K562 treated with DMSO at 1 percent for 48 hours (cell line): ENCODE measurements around the gene NME7. TPM values are rescaled to one million over a fixed set of nuclear protein-coding genes. Genes with fewer than 3 reads are reported as not detected.

Experiments
- total RNA-seq: library from RNA; unstranded; fragments of 300-600 nt; gene quantifications from 2 replicates; pipeline ENCODE4 v1.2.3, GENCODE V29; 2022; ENCODE audit warnings: low replicate concordance; ENCODE audit errors: extremely low read depth

NME7 gene
- not detected in 2 replicates for total RNA-seq

GRCh38 chr1:169367686-169368405, at the start of gene NME7, which contains the start of gene BLZF1:
NME7 (minus strand) TSS chr1:169367797; CDS start chr1:169367710, 87 bp downstream.
BLZF1 (plus strand) TSS chr1:169368195; CDS start chr1:169369523, 1,328 bp downstream.

GRCh38 chr1:169106095-169106920, 261.3 kb downstream of the NME7 start, which contains the start of gene ATP1B1:
ATP1B1 (plus strand) TSS chr1:169106690; CDS start chr1:169106830, 140 bp downstream.

Other genes starting within 250 kb of the NME7 start
- gene BLZF1, start 398 bp upstream of the NME7 start, total RNA-seq, result not detected in 2 replicates
- gene CCDC181, start 59.7 kb upstream of the NME7 start, total RNA-seq, result not detected in 2 replicates
- gene SLC19A2, start 118.1 kb upstream of the NME7 start, total RNA-seq, result not detected in 2 replicates
- not detected in 2 replicates for gene F5, start 218.7 kb upstream of the NME7 start, total RNA-seq